GM15510 (cell line): ENCODE measurements around the gene FOXD1.

Experiments used
- POLR2A ChIP-seq: IDR thresholded peaks from 3 replicates; pipeline ENCODE4 v1.6.1; 2011; ENCODE audit warnings: borderline replicate concordance; ENCODE audit not compliant: insufficient read length; ENCODE audit errors: extremely low read depth

Gene FOXD1

DNA sequence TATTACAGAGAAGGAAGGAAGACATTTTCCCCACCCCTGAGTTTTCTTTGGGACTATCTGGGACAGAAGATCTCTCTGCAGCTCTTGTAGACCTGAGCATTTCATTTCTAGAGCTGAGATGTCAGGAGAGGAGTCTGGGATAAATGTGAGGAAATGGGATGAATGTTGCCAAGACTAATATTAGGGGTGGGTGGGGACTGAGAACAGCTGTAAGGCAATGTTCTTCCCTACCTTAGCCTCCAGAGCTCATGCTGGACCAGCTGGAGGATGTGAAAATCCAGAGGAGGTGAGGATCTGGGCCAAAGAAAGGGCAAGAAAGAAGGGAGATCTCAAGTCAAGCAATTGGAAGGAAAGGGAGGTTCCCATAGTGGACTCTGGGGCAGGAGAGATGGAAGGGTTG, 23.1 kb upstream of the FOXD1 start:
- no peak for TF ChIP-seq POLR2A

GRCh38 chr5:73469878-73470277, 21.3 kb upstream of the FOXD1 start:
- TF ChIP-seq POLR2A: no peak

DNA sequence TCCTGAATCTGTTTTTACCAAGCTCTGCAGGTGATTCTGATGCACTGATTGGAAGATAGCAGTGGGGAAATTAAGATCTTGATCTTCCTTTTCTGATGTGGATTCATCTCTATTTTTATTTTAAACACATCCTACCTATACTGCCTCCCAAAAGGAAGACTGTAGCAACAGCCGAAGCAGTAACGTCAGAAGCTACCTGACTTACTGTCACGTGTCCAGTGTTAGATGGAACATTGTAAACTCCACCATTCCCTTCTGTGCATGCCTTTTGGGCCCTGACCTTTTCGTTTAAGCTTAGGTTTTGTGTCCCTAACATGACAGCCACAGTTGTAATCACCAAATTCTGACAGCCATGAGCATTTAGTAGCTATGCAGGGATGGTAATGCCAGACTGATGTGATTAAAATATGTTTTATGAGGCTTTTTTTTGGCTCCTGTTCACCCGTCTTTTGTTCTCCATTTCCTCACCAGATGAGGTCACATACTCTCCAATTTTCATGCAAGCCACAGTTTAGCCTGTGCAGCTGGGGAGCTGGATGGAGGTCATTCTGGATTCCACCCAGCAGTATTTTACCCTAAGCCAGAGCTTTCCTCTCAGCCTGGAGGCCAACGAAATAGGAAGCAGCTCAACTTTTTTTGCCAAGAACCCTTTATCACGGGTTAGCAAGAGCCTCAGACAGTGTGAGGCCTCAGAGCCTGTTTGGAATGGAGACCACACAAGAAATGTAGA, 15.6 kb upstream of the FOXD1 start:
- TF ChIP-seq POLR2A: no peak

DNA sequence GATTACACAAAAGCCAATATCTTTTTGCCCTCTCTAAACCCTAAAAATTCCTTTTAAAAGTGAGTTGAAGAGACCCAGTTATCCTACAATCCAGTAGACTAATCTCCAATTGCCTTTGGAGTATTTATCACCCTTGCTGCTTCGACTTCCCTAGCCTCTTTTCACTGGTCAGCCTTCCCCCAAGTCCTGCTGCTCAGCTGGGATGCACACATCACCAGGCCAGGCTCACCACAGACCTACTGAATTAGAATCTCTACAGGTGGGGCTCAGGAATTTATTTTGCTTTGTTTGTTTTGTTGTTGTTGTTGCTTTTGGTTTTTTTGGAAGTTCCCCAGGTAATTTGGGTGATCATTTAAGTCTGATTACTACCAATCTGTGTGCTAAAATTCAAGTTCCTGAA, 11.6 kb upstream of the FOXD1 start:
- TF ChIP-seq POLR2A: no peak

- no peak for TF ChIP-seq POLR2A
These were observed 10.8 kb upstream of the FOXD1 start for GRCh38 chr5:73459366-73459765.

DNA sequence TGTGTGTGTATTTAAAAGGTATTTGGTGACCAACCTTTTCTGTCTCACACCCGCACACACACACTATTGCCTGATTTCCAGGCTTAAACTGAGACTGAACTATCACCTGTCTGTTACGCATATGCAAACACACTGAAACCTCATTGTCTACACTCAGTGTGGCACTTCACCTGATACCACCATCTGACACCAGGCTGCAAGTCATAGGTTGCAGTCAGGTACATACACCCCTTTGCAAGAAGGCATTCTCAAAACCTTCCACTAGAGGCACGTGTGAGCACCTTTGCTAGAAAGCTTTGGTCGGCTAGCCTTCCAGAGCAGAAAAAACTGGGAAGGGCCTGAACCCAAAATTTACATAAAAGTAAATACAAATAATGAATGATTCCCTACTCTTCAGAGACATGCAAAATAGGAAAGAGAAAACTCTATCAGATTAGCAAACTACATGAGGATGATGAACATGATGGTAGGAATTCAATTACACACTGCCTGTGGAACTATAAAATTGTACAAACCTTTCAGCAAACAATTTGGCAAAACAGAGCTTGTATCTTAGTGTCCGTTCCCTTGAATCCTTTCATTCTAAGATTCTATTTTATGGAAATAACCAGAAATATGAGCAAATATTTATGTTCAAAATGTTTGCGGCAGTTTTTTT, 5.9 kb upstream of the FOXD1 start:
- no peak for TF ChIP-seq POLR2A

GRCh38 chr5:73452215-73452614, 3.6 kb upstream of the FOXD1 start:
- no peak for TF ChIP-seq POLR2A

DNA sequence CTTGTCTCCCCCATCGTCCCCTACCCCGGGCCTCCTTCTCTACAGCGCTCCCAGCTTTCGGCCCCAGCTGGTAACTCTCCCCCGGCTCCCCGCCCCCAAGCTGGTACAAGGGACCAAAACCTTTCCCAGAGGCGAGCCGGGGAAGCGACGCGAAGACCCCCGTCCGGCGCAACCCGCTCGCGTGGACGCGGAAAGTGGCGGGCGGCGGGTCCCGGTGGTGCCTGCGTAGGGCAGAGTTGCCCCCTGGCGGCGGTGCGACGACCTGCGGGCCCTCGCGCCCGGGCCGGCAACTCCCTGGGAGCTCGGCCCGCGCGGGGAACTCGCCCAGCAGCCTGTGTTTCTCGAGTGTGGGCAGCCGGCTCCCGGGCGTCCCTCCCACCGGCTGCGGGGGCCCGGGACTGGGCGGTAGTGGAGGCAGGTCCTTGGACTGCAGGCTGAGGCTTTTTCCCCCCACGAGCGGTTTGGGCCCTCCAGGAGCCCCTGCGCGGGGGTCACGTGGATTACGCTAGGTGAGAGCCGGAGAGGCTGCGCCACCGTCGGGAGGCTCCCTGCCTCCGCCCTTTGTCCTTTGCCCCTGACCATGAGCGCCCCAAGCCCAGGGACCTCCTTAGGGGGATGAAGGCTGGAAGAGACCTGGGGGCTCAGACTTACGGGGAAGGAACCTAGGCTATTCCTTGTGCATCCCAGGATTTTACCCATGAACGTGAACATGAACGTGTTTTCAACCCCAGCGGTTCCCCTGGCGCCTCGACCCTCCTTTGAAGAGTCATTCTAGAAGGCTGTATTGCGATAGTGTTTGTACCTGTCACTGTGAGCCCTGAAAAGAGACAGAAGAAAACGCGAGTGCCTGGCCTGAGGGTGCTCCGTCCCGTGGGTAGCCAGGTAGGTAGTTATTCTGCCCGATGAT, 2.9 kb upstream of the FOXD1 start:
- no peak for TF ChIP-seq POLR2A

DNA sequence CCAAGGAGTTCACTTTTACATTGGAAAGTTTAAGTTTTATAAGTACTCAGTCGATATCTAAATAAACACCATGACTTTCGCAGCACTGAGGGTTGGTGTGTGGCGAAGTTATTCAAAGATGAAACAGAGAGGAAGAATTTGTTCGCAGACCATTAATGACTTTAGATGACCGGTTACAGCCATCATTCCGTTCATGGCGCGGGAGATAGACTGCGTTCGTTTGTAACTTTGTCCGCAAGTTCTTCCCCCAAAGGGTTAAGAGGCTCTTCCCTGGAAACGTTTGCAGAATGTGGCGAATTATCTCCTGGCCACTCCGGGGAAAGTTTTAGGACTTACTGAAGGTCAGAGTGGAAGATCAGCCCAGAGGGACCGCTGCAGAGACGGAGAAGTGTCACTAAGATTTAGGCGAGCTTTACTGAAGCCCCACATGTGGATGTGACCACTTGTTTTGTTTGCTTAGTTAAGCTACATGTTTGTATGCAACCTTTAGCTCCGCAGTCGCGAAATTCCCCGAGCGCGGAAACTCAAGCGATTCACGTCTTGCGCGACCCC, 2.2 kb upstream of the FOXD1 start:
- TF ChIP-seq POLR2A: no peak

GRCh38 chr5:73450137-73450536, 1.6 kb upstream of the FOXD1 start:
- no peak for TF ChIP-seq POLR2A

DNA sequence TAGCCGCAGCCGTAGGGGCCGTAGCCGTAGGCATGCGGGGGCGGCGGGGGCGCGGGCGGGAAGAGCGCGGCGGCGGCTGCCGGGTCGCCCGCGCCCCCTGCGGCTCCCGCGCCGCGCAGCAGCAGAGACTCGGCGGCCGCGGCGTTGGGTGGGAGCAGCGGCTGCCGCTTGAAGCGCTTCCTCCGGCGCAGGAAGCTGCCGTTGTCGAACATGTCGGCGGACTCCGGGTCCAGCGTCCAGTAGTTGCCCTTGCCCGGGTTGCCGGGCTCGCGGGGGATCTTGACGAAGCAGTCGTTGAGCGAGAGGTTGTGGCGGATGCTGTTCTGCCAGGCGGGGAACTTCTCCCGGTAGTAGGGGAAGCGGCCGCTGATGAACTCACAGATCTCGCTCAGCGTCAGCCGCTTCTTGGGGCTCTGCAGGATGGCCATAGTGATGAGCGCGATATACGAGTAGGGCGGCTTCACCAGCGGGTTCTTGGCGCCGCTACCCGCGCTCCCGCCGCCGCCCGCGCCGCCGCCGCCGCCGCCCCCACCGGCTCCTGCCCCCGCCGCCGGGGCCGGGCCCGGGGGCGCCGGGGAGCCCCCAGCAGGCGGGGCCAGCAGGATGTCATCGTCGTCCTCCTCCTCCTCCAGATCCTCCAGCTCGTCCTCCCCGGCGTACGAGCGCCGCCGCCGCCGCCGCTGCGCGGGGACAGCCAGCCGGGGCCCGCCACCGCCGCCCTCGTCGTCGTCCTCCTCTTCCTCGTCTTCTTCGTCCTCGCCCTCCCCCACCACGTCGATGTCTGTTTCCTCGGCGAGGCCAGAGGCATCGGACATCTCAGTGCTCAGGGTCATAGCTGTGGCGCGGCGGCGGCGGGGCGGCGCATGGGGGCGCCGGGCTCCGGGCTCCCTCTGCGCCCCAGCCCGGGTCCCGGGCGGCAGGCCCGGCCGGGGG, 781 bp downstream of the FOXD1 start:
- TF ChIP-seq POLR2A: no peak

- no peak for TF ChIP-seq POLR2A
These were observed 1.7 kb downstream of the FOXD1 start for GRCh38 chr5:73446631-73447529.
